ENCODE results near the gene RFWD3. TPM values are rescaled to one million over a fixed set of nuclear protein-coding genes. Genes with fewer than 3 reads are reported as not detected.

Gene RFWD3
- total and polyA plus RNA-seq, 2 of the 13 experiments (the other 11 are each of a cell fraction or from before 2014, with no cell fraction given): 23.4 to 62.6 TPM

DNA sequence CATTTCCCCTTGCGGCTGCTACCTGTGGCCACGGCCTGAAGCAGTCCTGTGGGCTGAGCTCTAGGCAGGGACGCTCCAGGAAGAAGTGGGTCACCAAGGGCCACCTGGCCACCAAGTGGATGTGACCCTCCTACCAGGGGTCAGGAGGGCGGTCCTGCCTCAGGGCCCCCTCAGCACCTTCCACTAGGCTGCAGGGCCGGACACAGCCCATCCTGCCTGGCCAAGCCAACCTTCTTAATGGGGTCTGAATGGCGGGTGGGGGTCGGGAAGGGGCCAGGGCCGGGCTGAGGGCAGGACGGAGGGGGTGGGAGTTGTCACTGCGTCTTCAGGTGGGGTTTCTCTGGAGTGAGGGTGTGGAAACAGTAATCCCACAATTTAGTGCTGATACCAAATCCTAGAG is 47.2 kb upstream of the RFWD3 start:
- no TSS peak for BruUV-seq (replicated peaks)

More for the DNA sequence above, 47.2 kb upstream of the RFWD3 start:
- Histone ChIP-seq H2AFZ (ENCODE audit: low read length) (no peak overlapping the region), H3K4me2 (ENCODE audit: low read depth, low read length) (no peak overlapping the region), H3K9me3 (ENCODE audit: low read length) (no peaks in the 10 kb centered on the region), H3K4me3 (replicated peaks in 1 of 3; ENCODE audit: insufficient read depth in 1 of 3, low read depth in 2 of 3, low read length in 3 of 3) (no peak overlapping the region), H4K20me1 (ENCODE audit: insufficient read depth, low read length) (no peaks in the 10 kb centered on the region), H3K4me1 (ENCODE audit: insufficient read depth, low read length) (peaks cover 14% of the 10 kb centered on the region), H3K9ac (ENCODE audit: insufficient read depth, low read depth, low read length) (no peak overlapping the region), H3K79me2 (ENCODE audit: insufficient read depth, low read length) (no peaks in the 10 kb centered on the region), H3K27me3 (ENCODE audit: control insufficient read depth in 1 of 2, insufficient read depth in 2 of 2, low read length in 2 of 2) (peaks cover 20 to 56% of the 10 kb centered on the region in 2 experiments), H3K27ac (ENCODE audit: extremely low read length, insufficient read depth, low read length) (no peak overlapping the region), H3K36me3 (replicated peaks in 1 of 2; ENCODE audit: control insufficient read depth in 1 of 2, insufficient read depth in 2 of 2, low read length in 2 of 2) (no peaks in the 10 kb centered on the region)
- FAIRE-seq (no peak), ATAC-seq (no peak), DNase-seq (ENCODE audit: low spot score) (no peak)
- intact Hi-C loops (cut with micrococcal nuclease; ENCODE audit: unreplicated experiment) (no loop called here), in situ Hi-C loops (cut with HindIII; ENCODE audit: extremely low pct_ligation_motif_present, low pct_unique_long_range_greater_than_20kb) (no loop called here)
- WGBS (ENCODE audit: low lambda C conversion rate): 9% methylated on average over 9 of the region's 10 CpGs
- POLR2A ChIA-PET: interaction anchor here (1.2 kb wide), 1 partner anchor 13 kb away, joined by 5 read pairs; the partner anchor contains the start of gene MLKL
- CTCF ChIA-PET (ENCODE audit: low intra/inter-chr PET ratio, low total read pairs): no interaction called here
- TF ChIP-seq, protein P1, sequence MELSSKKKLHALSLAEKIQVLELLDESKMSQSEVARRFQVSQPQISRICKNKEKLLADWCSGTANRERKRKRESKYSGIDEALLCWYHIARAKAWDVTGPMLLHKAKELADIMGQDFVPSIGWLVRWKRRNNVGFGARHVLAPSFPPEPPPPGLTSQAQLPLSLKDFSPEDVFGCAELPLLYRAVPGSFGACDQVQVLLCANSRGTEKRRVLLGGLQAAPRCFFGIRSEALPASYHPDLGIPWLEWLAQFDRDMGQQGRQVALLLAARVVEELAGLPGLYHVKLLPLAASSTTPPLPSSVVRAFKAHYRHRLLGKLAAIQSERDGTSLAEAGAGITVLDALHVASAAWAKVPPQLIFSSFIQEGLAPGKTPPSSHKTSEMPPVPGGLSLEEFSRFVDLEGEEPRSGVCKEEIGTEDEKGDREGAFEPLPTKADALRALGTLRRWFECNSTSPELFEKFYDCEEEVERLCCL (CRISPR knock-in tag; IDR thresholded peaks at IDR 0.05; ENCODE audit: borderline replicate concordance): no peak
- TF ChIP-seq HOXD1 (CRISPR knock-in tag; IDR thresholded peaks at IDR 0.05): no peak
- TF ChIP-seq ZNF619 (CRISPR knock-in tag; IDR thresholded peaks at IDR 0.05): no peak
- TF ChIP-seq DPF2 (CRISPR knock-in tag; IDR thresholded peaks at IDR 0.05; ENCODE audit: borderline replicate concordance, low read depth): no peak
- no peak for TF ChIP-seq SIN3B (IDR thresholded peaks at IDR 0.05; ENCODE audit: low read length)
- no peak for TF ChIP-seq ZNF350 (CRISPR knock-in tag; IDR thresholded peaks at IDR 0.05; ENCODE audit: borderline replicate concordance, low read depth)
- no peak for TF ChIP-seq ZSCAN21 (CRISPR knock-in tag; IDR thresholded peaks at IDR 0.05; ENCODE audit: borderline replicate concordance)
- no peak for TF ChIP-seq ISX (CRISPR knock-in tag; conservative IDR thresholded peaks at IDR 0.05)
- TF ChIP-seq SP4 (CRISPR knock-in tag; IDR thresholded peaks at IDR 0.05): no peak
- no peak for TF ChIP-seq ZMYM3 (CRISPR knock-in tag; IDR thresholded peaks at IDR 0.05)
- no peak for TF ChIP-seq ZNF44 (CRISPR knock-in tag; IDR thresholded peaks at IDR 0.05)
- no peak for TF ChIP-seq PPARG (CRISPR knock-in tag; conservative IDR thresholded peaks at IDR 0.05)
- TF ChIP-seq, protein P2, sequence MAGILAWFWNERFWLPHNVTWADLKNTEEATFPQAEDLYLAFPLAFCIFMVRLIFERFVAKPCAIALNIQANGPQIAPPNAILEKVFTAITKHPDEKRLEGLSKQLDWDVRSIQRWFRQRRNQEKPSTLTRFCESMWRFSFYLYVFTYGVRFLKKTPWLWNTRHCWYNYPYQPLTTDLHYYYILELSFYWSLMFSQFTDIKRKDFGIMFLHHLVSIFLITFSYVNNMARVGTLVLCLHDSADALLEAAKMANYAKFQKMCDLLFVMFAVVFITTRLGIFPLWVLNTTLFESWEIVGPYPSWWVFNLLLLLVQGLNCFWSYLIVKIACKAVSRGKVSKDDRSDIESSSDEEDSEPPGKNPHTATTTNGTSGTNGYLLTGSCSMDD (CRISPR knock-in tag; IDR thresholded peaks at IDR 0.05): no peak
- TF ChIP-seq HDAC6 (IDR thresholded peaks at IDR 0.05; ENCODE audit: low read depth, low read length): no peak
- no peak for TF ChIP-seq FOXK1 (CRISPR knock-in tag; IDR thresholded peaks at IDR 0.05; ENCODE audit: borderline replicate concordance, low read depth)
- no peak for TF ChIP-seq HDAC1 (CRISPR knock-in tag; IDR thresholded peaks at IDR 0.05)
- TF ChIP-seq CAMTA2 (CRISPR knock-in tag; IDR thresholded peaks at IDR 0.05; ENCODE audit: borderline replicate concordance): no peak
- no peak for TF ChIP-seq NR2F6 (IDR thresholded peaks at IDR 0.05)
- TF ChIP-seq NR2F6 (CRISPR knock-in tag; IDR thresholded peaks at IDR 0.05): no peak
- no peak for TF ChIP-seq PHF21A (CRISPR knock-in tag; IDR thresholded peaks at IDR 0.05)
- no peak for TF ChIP-seq ZNF629 (CRISPR knock-in tag; conservative IDR thresholded peaks at IDR 0.05)

Measured in HepG2 (cell line).